ENCODE data around the gene PDZD8.

GRCh38 chr10:117413928-117414618 is 38.8 kb upstream of the PDZD8 start:
- TF ChIP-seq EZH2phosphoT487 (IDR thresholded peaks at IDR 0.05) (no peak), CTCF (IDR thresholded peaks at IDR 0.05) (no peak)
